ENCODE measurements around the gene CDRT15L2.
"Not testable (repeated sequence)": the region's sequence is repeated elsewhere in the genome, so short reads cannot be mapped to it uniquely, and the experiment has no call there.

CDRT15L2 gene

DNA sequence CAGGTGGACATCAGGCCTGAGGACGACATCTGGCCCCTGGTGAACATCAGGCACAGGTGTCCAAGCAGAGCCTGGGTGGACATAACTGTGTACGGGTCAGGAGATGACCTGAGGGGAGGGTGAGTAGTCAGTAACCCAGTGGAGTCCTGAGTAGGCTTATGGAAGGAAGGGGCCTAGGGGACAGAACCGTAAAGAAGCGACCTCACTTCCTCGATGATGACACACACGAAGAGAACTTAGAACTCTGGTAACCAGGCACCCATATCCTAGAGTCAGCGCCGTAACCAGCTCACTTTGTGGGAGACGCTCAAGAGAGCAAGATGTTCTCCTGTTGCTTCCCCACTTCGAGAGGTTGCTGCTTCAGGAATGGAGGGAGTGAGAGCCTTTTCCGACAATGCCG lies at the start of gene CDRT15L2:
TSS of gene CDRT15L2 (plus strand) at position 301 of the 400 bp plus-strand sequence. CDS start at position 321, 20 bp downstream.
- DNase-seq = not testable (repeated sequence)

DNA sequence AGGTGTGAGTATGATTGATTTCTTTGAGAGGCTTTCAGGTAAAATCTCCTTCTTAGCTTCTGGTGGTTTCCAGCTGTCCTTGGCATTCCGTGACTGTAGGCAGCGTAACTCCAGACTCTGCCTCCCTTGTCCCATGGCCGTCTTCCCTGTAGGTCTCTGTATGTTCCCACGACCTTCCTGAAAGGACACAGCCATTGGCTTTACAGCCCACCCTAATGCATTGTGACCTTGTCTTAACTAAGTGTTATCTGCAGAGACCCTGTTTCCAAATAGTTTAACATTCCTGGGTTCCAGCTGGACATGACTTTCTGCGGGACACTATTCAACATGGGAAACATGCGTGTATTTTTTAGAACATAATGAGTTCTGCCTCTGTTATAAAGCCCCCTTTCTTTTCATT lies 49.4 kb upstream of the CDRT15L2 start:
- DNase-seq = not testable (repeated sequence)

DNA sequence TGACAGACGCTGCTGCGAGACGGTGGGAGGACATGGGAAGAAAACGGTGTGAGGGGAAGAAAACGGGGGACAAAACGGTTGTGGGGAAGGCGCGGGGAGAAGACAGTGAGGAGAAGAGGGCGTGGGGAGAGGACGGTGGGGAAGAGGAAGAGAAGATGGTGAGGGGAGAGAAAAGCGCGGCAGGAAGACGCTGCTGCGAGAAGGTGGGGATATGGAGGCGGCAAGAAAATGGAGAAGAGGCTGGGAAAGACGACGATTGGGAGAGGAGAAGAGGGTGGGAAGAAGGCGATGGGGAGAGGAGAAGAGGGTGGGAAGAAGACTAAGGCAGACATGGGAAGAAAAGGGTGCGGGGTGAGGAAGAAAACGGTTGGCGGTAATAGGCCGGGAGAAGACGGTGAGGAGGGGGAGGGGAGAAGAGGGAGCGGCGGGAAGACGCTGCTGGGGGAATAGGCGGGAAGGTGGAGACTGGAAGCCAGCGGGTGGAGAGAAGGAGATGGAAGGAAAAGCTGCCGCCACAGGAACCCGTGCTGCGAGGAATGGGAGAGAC lies 46.9 kb upstream of the CDRT15L2 start:
- not testable (repeated sequence) for DNase-seq

DNA sequence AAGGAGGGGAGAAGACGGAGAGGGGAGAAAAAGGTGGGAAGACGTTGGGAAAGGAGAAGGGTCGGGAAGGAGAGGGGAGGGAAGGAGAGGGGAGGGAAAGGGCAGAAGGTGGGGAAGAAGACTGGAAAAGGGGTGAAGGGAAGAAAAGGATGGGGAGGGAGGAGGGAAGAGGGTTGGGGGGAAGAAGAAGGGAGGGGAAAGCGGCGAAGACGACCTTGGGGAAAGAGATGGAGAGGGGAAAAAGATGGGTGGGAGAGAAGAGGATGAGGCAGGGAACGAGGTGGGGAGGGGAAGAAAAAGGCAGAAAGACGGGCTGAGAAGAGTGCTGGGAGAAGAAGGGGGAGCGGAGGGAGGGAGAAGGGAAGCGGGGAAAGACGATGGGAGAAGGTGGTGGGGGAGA lies 46.3 kb upstream of the CDRT15L2 start:
- not testable (repeated sequence) for DNase-seq

DNA sequence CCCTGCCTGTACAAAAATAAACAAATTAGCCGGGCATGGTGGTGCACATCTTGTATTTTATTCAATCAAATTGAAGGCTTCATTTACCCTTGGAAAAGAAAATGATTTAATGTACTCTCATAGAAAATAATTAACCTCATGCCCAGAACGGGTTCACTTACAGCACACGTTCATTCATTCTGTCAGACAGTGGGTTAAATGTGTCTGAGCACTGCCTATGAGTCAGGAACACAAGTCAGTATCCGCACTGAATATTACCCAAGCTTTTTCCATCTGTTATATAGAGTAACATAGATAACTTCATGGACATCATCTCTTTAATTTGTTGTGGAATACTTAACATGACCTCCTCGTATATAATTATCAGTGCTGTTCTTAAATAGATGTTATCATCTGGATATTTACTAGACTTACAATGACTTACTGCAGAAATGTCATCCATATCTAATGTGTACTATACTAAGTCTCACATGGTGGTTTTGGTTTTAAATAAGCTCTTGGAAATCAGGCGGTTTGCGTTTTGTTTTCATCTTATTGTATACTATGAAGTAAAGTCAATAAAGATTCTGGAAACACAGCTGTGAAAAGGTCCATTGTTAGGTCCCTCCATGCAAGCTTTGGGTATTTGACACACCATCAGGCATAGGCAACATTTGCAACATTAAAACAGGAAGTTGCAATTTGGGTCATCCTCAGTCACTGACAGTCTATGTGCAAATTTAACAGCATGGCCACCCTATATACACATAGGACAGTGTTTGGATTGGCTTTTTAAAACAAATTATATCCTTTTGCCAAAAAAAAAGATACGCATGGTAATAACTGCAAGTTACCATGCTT lies 44.6 kb upstream of the CDRT15L2 start:
- DNase-seq = not testable (repeated sequence)

DNA sequence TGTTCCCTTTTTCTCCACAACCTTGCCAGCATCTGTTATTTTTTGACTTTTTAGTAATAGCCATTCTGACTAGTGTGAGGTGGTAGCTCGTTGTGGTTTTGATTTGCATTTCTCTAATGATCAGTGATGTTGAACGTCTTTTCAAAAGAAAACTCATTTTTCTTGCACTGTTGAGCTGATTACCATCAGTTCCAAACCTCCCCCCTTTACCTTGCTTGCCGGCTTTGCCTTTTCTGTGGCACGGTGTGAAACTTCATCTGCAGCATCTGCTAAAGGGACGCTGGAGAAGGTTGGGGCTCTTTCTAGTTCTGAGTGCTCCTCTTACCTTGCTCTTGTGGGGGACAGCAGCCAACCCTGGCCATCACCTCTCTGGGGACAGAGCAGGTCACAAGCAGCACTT lies 39.1 kb upstream of the CDRT15L2 start:
- not testable (repeated sequence) for DNase-seq

DNA sequence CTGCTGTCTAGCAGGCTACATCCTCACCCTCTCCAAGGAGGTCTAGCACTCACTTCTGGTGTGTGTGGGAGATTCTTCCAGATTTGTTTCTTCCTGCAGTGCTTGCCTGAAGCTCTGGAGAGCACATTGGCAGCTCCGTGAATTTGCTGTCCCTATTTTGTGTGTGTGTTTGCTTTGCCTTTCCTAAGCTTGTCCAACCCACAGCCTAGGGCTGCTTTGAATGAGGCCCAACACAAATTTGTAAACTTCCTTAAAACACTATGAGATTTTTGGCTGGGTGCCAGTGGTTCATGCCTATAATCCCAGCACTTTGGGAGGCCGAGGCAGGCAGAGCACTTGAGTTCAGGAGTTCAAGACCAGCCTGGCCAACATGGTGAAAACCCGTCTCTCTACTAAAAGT lies 38.7 kb upstream of the CDRT15L2 start:
- DNase-seq = not testable (repeated sequence)

DNA sequence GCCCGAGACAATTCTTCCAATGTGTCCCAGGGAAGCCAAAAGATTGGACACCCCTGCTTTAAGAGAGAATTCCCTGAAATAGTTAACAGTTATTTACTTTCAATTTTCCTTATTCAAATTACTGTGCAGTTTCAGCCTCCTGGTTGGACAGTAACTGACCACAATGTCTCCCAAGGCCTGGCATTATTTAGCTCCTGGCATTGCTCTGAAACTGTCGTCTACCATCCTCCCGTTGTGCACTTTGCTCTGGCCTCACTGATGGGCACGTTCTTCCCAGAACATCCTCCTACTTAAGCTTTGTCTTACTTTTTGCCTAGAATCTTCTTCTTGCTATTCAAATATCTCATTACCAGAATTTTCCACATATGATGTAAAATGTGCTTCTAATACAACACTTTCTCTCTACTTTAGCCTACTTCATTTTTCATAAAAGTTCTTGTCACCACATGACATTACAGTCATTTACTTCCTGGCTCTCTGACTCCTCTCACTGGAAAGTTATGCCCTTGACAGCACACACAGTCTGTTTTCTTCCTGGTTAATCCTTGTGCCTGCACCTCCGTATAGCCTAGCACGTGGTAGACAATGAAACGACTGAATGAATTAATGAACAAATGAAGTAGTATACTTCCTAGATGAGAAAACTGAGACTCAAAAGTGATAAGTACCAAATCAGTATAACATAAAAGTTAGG lies 37.5 kb upstream of the CDRT15L2 start:
- not testable (repeated sequence) for DNase-seq

DNA sequence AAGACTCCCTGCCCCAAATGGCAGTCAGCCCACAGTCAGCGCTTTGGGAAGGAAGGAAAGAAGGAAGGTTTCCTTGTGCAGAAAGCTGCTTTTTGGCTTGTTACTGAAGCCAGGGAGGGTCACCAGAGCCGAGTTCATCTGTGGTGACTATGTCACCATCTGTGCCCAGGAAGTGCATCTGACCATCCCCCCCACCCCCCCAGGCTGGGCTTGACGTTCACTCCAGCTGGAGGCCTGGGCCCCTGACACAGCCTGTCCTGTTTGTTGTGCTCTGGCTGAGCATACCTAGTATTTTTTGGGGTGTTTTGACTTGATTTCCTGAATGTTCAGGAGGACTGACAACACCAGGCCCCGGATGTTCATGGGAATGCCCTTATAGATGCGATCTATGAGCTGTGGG lies 31.6 kb upstream of the CDRT15L2 start:
- not testable (repeated sequence) for DNase-seq

DNA sequence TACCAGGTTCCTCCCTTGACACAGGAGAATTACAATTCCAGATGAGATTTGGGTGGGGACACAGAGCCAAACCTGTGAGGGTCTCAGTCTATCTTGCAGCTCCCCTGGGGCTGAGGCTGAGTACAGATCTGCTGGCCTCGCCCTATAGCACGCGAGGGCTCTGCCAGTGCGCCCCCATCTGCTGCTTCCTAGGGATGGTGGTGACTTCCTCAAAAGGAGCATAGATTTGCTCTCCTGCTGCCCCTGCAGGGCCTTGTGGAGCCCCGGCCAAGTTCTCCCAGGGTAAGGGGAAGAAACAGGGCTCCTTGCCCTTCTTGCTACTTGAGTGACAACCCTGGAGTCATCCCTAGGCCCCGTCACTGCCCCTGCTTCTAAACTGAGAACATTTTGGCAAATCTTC lies 26.6 kb upstream of the CDRT15L2 start:
- DNase-seq = not testable (repeated sequence)

DNA sequence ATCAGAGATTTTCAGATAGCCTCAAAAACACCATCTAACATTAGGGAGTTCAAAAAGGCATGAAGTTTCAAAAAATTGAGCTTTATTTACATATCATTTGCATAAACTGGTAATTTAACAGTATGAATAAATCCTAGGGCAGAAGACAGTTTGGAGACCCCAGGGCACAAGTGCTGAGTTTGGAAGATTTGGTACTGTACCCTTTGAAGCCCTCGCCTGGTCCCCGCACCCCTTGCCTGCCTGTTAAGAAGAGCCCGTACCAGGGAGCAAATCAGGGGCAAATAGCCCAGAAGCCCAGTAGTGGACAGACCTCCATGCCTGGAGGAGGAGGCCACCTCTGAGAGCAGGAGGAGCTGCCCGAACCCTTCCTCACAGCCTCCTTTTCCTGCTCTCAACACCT lies 24.8 kb upstream of the CDRT15L2 start:
- DNase-seq = not testable (repeated sequence)

DNA sequence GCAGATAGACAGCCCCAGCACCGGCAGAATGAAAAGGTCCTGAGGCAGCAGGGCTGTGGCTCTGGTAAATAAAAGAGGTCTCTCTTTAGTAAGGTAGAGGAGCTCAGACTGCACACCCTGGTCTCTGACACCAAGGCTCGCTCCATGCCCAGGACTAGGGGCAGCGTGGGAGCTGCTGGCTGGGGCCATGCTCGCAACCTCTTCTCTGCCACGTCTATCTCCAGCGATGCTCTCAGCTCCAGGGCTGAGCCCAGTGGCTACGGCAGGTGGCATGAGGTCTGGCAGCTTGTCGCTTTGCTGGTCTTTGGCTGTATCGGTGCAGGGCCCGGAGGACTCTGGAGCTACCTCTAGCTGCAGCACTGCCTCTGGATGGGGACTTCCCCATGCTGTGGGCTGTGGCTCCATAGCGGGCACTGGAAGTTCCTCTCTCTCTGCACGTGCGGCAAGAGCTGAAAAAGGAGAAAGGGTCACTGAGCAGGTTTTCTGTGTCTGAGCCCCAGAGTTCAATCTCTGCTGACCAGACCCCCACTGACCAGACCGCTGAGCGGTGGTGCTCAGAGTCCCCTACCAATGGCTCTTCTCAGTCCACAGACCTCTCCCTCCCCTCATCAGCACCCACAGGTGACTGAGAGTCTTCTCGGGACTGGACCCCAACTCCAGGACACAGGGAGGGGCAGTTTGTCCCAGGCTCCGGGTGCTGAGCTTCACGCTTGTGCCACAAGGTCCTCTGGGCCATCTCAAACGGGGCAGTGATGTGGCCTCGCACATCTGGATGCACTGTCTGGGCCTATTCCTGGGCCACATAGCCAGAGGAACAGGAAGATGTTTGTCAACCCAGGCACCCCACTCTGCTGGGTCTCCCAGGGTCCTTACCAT lies 24.2 kb upstream of the CDRT15L2 start:
- not testable (repeated sequence) for DNase-seq

DNA sequence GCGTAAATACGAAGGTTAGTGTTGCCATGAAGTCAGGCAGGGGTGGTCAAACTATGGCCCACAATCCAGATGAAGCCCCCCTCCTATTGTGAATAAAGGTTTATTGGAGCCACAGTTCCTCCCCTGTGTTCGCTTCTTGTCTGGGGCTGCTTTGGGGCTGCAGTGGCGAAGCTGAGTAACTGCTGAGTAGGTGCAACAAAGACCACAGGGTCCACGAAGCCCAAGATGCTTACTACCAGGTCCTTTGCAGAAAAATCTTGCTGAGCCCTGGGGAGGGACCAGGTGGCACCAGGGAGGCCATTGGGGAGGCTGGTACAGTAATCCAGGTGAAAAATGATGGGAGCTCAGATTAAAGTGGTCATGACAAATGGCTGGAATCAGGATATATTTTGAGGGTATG lies 21.4 kb upstream of the CDRT15L2 start:
- not testable (repeated sequence) for DNase-seq

DNA sequence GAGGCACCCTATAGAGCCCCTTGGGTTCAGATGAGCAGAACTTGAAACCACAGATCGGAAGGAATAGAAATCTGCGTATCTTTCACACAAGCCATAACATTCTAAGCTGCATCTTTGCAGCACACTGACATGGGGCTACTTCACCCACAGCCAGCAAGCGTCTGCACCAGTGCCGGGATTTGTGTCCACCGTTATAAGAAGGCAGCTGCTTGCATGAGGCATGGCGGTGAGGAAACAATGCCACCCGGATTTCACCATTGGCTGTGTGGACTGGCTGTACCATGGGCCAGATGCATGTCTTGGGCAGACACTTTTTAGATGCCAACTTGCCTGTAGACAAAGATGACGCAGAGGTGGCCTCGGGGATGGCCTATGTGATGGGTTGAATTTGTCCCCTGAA lies 20.5 kb upstream of the CDRT15L2 start:
- not testable (repeated sequence) for DNase-seq

DNA sequence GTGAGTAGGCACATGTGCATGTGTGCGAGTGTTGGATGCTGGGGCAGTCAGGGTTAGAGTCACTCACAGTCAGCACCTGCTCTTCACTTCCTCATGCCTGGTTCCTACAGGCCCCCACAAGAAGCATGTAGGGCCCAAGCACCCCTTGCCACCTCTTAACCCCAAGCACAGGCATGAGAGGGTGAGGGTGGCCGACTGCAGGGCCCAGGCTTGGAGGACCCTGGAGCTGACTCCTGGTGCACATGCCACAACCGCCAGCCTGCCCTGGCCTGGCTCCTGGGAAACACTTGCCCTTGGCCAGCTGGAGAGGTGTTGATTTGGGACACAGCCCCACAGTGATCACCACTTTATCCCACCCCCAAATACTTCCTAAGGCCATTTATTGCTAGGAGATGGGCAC lies 16.9 kb upstream of the CDRT15L2 start:
- DNase-seq = no peak

DNA sequence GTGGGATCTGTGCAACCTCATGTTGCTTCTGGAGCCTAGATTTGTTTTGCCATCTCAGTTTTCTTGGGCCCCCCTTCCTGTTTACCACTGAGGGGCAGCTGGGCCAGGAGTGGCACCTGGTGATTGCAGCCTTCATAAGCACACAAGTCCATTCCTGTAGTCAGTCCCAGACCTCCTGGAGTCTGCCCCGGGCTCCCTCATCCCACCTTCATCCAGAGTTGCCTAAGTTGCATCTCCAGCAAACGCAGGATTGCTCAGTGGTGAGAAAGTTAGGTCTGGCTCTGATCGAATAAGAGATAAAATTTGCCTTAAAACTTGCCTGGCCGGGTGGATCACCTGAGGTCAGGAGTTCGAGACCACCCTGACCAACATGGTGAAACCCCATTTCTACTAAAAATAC lies 14.3 kb upstream of the CDRT15L2 start:
- not testable (repeated sequence) for DNase-seq

DNA sequence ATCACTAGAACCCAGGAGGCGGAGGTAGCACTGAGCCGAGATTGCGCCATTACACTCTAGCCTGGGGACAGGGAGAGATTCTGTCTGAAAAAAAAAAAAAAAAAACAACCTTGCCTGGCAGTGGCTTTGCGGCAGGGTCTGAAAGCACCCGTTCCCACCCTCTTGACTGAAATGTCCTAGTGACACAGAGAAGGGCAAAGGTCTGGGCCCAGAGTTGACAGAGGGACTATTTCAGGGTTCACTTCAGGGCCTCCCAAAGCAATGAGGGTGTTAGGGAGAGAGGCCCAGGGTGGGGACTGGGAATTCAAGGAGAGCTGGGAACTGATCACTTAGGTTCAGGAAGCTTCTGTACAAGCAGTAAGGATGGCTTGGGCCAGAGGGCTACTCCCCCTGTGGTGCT lies 13.8 kb upstream of the CDRT15L2 start:
- DNase-seq = no peak

DNA sequence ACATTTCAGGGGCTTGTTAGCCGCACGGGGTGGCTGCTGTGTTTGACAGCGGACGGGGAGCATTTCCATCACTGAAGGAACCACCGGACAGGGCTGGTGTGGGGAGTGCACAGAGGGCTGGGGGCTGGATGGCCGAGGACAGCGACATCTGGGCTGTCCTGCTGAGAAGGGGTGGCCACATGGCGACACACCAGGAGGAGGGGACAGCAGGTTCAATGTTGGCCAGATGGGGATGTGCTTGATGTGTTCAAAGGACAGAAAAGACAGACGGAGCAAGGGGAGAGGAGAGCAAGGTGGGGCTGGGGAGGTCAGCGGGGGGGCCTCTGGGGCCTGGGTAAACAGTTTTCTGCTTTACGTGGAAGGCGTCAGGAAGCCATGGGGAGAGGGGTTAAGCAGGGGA lies 12.8 kb upstream of the CDRT15L2 start:
- DNase-seq = not testable (repeated sequence)

DNA sequence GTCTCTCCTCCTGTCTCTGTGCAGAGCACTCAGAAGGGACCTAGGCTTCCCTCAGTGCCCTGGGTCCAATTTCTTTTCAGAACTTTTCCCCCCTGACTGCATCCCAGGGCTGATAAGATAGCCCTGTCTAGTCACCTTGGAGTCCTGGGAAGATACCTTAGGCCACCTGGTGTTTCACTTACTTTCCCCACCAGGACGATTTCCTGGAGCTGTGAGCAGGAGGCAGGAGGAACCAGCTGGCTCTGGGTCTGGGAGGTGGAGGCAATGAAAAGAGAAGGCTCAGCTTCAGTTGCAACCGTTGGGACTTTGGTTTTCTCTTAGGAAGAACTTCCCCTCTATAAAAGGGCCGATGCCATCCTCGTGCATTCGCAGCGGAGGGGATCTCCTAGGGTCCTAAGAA lies 12.1 kb upstream of the CDRT15L2 start:
- not testable (repeated sequence) for DNase-seq

DNA sequence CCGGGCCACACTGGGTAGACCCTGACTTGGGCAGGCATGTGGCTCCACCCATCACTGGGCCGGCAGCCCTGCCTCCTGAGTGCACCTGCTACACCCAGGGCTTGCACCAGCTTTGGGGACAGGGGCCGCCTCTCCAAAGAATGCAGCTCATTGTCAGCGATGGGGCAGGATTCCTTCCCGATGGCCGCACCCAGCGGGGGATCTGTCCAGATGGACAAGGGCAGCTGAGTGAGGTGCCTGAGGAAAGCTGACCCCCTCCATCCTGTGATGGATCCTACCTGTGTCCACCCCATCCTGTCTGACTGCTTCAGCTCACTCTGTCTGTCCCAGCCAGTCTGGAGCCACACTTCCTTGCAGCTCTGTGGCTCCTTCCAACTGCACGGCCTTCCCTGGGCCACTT lies 10.9 kb upstream of the CDRT15L2 start:
- not testable (repeated sequence) for DNase-seq

DNA sequence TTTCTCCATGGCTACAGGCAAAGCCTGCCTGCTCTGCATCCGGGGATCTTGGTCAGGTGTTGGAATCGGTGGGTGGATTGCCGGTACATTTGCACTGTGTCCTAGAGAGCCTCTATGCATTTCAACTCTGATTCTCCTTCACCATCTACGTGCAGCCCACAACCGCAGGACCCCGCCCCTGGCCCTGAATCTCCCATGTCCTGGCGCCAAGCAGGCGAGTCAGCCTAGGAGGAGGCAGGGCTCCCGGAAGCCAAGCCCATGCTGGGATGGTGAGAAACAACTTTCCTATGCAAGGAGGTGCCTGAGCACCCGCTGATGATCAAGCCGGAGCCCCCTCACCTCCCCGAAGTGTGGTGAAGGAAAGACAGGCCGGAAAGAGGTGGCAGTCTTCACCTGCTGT lies 7.9 kb upstream of the CDRT15L2 start:
- not testable (repeated sequence) for DNase-seq

DNA sequence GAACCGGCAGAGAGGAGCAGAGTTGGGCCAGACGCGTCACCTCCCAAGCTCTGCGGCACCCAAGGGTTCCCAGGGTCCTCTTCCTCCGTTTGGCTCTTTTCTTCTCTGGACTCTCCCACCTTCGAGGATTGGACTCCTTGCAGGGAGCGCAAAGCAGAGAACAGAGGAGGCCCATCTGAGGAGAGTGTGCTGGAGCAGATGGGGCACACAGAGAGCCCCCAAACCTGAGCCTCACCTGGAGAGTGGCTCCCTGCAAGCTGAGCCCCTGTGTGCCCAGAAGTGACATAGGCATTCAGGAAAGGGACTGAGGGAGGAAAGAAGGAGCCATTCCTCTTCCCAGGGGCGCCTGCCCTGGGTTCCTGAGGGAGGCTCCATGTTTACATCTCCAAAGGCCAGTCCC lies 6.3 kb upstream of the CDRT15L2 start:
- DNase-seq = not testable (repeated sequence)

DNA sequence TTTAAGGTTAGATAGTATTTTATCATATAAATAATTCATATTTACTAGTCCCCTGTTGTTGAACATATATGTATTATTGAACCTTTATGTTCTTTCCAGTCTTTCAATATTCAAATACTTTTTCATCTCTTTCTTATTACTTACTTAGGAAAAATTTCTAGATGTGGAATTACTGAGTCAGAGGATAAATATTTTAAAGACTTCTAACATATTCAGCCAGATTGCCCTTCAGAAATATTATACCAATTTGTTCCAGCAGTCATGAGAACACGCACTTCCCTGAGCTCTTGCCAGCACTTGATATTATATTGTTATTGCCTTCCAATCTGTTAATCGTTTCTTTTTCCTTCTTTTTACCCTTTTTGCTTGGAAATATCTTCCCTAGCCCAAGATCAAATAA lies 4.5 kb upstream of the CDRT15L2 start:
- DNase-seq = not testable (repeated sequence)
